OCI-LY7 (cell line): ENCODE measurements around the gene DNM3. TPM values are rescaled to one million over a fixed set of nuclear protein-coding genes. Genes with fewer than 3 reads are reported as not detected.

Source experiments
- BruUV-seq: library from RNA; stranded (reverse); fragments of 400-500 nt; replicated peaks from 2 replicates; lab custom pipeline; 2021; lab: Mats Ljungman, UMichigan
- CTCF ChIA-PET: fragments of 300-600 bp; sonication (Branson Sonifier 250); formaldehyde crosslinking; loops from one replicate; lab custom pipeline; 2022; ENCODE audit warnings: antibody characterized with exemption; ENCODE audit not compliant: unreplicated experiment; lab: Charles Lee
- POLR2A ChIA-PET: fragments of 300-600 bp; sonication (Branson Sonifier 250); formaldehyde crosslinking; loops from one replicate; lab custom pipeline; 2022; ENCODE audit warnings: antibody characterized with exemption; lab: Charles Lee
- DNase-seq: peaks from one replicate; pipeline ENCODE4 v3.0.0-alpha.2; 2015; ENCODE audit warnings: low spot score
- H2AFZ ChIP-seq: fragments of 200-600 bp; sonication (generic), shearing (Covaris generic); 2 replicates; pipeline ENCODE4 v1.6.1; 2014; ENCODE audit warnings: mild to moderate bottlenecking, antibody characterized with exemption, low read length, moderate library complexity
- H3K27ac ChIP-seq: fragments of 200-600 bp; sonication (generic); 2 replicates; pipeline ENCODE4 v1.5.1; 2014; ENCODE audit warnings: mixed run types, low read depth, mild to moderate bottlenecking, moderate library complexity, low read length, inconsistent platforms; ENCODE audit not compliant: poor library complexity, severe bottlenecking
- H3K36me3 ChIP-seq: fragments of 200-600 bp; sonication (generic); 2 replicates; pipeline ENCODE4 v1.6.1; 2014; ENCODE audit warnings: mild to moderate bottlenecking, antibody characterized with exemption, low read length, moderate library complexity, mixed read lengths; ENCODE audit not compliant: insufficient read depth
- H3K4me1 ChIP-seq: fragments of 200-600 bp; sonication (generic); 2 replicates; pipeline ENCODE4 v1.5.1; 2014; ENCODE audit warnings: mild to moderate bottlenecking, low read length; ENCODE audit not compliant: insufficient read depth, poor library complexity, severe bottlenecking
- H3K4me2 ChIP-seq: fragments of 200-600 bp; sonication (generic); 2 replicates; pipeline ENCODE4 v1.6.1; 2014; ENCODE audit warnings: mild to moderate bottlenecking, low read length
- H3K4me3 ChIP-seq: fragments of 200-600 bp; sonication (generic); 2 replicates; pipeline ENCODE4 v1.5.1; 2014; ENCODE audit warnings: mild to moderate bottlenecking, low read depth, low read length; ENCODE audit not compliant: poor library complexity, severe bottlenecking
- H3K79me2 ChIP-seq: fragments of 200-600 bp; sonication (generic); 2 replicates; pipeline ENCODE4 v1.6.1; 2016; ENCODE audit warnings: low read depth, mild to moderate bottlenecking, low read length, moderate library complexity, mixed read lengths; ENCODE audit not compliant: insufficient read depth
- H3K9me2 ChIP-seq: fragments of 200-600 bp; sonication (generic); 2 replicates; pipeline ENCODE4 v1.6.1; 2016; ENCODE audit warnings: mild to moderate bottlenecking, low read length, mixed read lengths; ENCODE audit not compliant: insufficient read depth
- H3K9me3 ChIP-seq: fragments of 200-600 bp; sonication (generic); 2 replicates; pipeline ENCODE4 v1.6.1; 2014; ENCODE audit warnings: mild to moderate bottlenecking, mixed run types, low read length, mixed read lengths
- H4K20me1 ChIP-seq: fragments of 200-600 bp; sonication (generic); 2 replicates; pipeline ENCODE4 v1.6.1; 2014; ENCODE audit warnings: mild to moderate bottlenecking, antibody characterized with exemption, low read length, moderate library complexity, mixed read lengths; ENCODE audit not compliant: insufficient read depth
- CTCF ChIP-seq: fragments of 200-600 bp; sonication (generic); conservative IDR thresholded peaks from 2 replicates; pipeline ENCODE4 v1.5.1; 2014; ENCODE audit warnings: mild to moderate bottlenecking, antibody characterized with exemption, low read length, moderate library complexity, mixed read lengths
- EZH2phosphoT487 ChIP-seq: fragments of 200-600 bp; sonication (generic); IDR thresholded peaks from 2 replicates; pipeline ENCODE4 v1.6.1; 2018; ENCODE audit warnings: low read depth, borderline replicate concordance, mild to moderate bottlenecking, mixed run types, antibody characterized with exemption, low read length, moderate library complexity, mixed read lengths
- intact Hi-C: fragments of 100-400 bp; cut with micrococcal nuclease; formaldehyde crosslinking; loops from one replicate; pipeline ENCODE4 v1.10.0; 2022; ENCODE audit not compliant: unreplicated experiment
- total RNA-seq, 2 experiments: library from RNA; depleted of rRNA in 1 of 2; stranded (reverse); fragments of >200 nt in 1 of 2; shearing (Covaris generic) in 1 of 2; gene quantifications; 2 replicates each; pipeline ENCODE4 v1.2.3, GENCODE V29; 2014 to 2022

DNM3 gene
- total RNA-seq, 2 experiments from 2014 or later, result 0.47 to 0.61 TPM

- no peaks in the 10 kb centered on the region for H3K9me2 ChIP-seq
- CTCF ChIA-PET, result no interaction called here
- H2AFZ ChIP-seq, result no peak overlapping the region
- POLR2A ChIA-PET, result interaction anchor here (0.6 to 1.2 kb wide), 2 partner anchors 10 to 752 kb away, joined by 3 to 6 read pairs; no protein-coding TSS in a partner anchor
- no peak overlapping the region for H3K4me3 ChIP-seq
- H4K20me1 ChIP-seq, result no peaks in the 10 kb centered on the region
- no peak for DNase-seq
- no peak overlapping the region for H3K4me2 ChIP-seq
- H3K4me1 ChIP-seq, result peaks cover 24% of the 10 kb centered on the region
- BruUV-seq, result no TSS peak
- H3K79me2 ChIP-seq, result no peaks in the 10 kb centered on the region
- H3K36me3 ChIP-seq, result no peaks in the 10 kb centered on the region
- intact Hi-C loops, result no loop called here
- H3K9me3 ChIP-seq, result no peaks in the 10 kb centered on the region
- no peak for TF ChIP-seq EZH2phosphoT487
- TF ChIP-seq CTCF, result no peak
- no peak overlapping the region for H3K27ac ChIP-seq
Observed at GRCh38 chr1:172384656-172385055, 543.4 kb downstream of the DNM3 start.

- Histone ChIP-seq H2AFZ (no peak overlapping the region), H3K79me2 (no peaks in the 10 kb centered on the region), H4K20me1 (no peaks in the 10 kb centered on the region), H3K9me2 (no peaks in the 10 kb centered on the region), H3K4me2 (no peak overlapping the region), H3K4me3 (no peak overlapping the region), H3K9me3 (no peaks in the 10 kb centered on the region), H3K36me3 (no peaks in the 10 kb centered on the region), H3K27ac (no peak overlapping the region), H3K4me1 (peaks cover 19% of the 10 kb centered on the region)
- intact Hi-C loops, result no loop called here
- ChIA-PET CTCF (no interaction called here), POLR2A (interaction anchor here (1.4 kb wide), 1 partner anchor 10 kb away, joined by 6 read pairs; no protein-coding TSS in a partner anchor)
- TF ChIP-seq EZH2phosphoT487, result no peak
- no peak for TF ChIP-seq CTCF
- no TSS peak for BruUV-seq
- no peak for DNase-seq
Observed at GRCh38 chr1:172386046-172386445, 544.7 kb downstream of the DNM3 start.

- Histone ChIP-seq H3K27ac (no peak overlapping the region), H3K9me3 (no peaks in the 10 kb centered on the region), H3K4me2 (no peak overlapping the region), H3K4me3 (no peak overlapping the region), H4K20me1 (no peaks in the 10 kb centered on the region), H3K79me2 (no peaks in the 10 kb centered on the region), H3K36me3 (no peaks in the 10 kb centered on the region), H3K4me1 (peaks cover 29% of the 10 kb centered on the region), H2AFZ (no peak overlapping the region), H3K9me2 (no peaks in the 10 kb centered on the region)
- POLR2A ChIA-PET, result no interaction called here
- TF ChIP-seq EZH2phosphoT487 (no peak), CTCF (no peak)
- no peak for DNase-seq
- intact Hi-C loops, result no loop called here
- CTCF ChIA-PET, result no interaction called here
- no TSS peak for BruUV-seq
Observed at GRCh38 chr1:172388490-172388889, 547.2 kb downstream of the DNM3 start.
